ENCODE results near the gene AIPL1.
"Not testable (repeated sequence)": the region's sequence is repeated elsewhere in the genome, so short reads cannot be mapped to it uniquely, and the experiment has no call there.

Gene AIPL1, protein sequence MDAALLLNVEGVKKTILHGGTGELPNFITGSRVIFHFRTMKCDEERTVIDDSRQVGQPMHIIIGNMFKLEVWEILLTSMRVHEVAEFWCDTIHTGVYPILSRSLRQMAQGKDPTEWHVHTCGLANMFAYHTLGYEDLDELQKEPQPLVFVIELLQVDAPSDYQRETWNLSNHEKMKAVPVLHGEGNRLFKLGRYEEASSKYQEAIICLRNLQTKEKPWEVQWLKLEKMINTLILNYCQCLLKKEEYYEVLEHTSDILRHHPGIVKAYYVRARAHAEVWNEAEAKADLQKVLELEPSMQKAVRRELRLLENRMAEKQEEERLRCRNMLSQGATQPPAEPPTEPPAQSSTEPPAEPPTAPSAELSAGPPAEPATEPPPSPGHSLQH

GRCh38 chr17:6435051-6435450 lies at the start of gene AIPL1:
Gene AIPL1, minus strand, starts transcription at chr17:6435121. Its CDS starts 17 bp downstream, at chr17:6435104.
- DNase-seq, result no peak

DNA sequence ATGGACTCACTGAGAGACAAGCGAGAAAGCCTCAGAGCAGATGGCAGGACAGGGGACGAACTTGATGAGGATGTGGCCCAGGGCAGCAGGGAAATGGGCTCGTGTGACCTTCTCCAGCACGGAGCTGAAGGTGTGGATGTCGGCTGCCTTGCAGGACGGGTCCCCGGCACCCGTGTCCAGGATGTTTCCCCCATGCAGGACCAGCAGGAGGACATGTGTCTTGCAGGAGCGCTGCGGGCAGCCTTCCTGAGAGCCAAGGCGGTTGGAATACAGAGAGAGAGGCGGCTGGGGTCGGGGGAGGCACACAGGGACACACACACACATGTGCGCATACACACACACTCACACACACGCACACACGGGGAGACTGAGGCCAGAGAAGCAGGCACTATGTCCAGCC lies 48.6 kb upstream of the AIPL1 start:
- no peak for DNase-seq

GRCh38 chr17:6482796-6483195 lies 47.9 kb upstream of the AIPL1 start:
- DNase-seq, result not testable (repeated sequence)

GRCh38 chr17:6482105-6482455 lies 47.2 kb upstream of the AIPL1 start:
- DNase-seq, result no peak

GRCh38 chr17:6480303-6480675 lies 45.4 kb upstream of the AIPL1 start:
- DNase-seq, result no peak

DNA sequence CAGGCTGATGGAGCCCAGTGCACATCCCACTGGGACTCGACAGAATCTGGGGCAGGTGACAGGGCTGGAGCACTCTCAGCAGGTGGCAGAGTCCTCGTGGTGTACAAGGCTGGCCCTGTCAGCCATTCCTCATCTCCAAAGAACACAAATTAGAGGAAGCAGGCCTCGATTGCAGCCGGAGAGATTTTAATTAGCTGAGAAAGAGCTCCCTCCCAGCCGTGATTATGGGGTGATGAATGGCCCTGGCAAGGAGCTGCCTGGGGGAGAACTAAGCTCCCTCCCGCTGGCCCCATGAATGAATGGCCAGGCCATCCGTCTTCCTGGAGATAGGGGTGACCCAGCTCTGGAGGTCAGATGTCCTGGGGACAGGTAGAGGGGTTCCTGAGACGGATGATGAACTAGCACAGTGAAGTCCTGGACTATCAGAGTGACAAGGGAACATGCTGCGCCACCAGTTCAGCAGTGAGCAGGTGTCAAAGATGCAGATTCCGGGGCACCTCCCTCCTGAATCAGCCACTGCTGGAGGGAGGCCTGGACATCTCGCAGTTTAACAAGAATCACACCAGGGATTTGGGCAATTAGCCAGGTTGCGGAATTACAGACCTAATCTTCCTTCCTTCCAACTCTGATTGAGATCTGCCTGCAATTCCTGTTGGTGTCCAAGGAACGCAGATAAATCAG lies 44.8 kb upstream of the AIPL1 start:
- DNase-seq, result no peak

- no peak for DNase-seq
Observed at GRCh38 chr17:6478486-6478885, 43.6 kb upstream of the AIPL1 start.

DNA sequence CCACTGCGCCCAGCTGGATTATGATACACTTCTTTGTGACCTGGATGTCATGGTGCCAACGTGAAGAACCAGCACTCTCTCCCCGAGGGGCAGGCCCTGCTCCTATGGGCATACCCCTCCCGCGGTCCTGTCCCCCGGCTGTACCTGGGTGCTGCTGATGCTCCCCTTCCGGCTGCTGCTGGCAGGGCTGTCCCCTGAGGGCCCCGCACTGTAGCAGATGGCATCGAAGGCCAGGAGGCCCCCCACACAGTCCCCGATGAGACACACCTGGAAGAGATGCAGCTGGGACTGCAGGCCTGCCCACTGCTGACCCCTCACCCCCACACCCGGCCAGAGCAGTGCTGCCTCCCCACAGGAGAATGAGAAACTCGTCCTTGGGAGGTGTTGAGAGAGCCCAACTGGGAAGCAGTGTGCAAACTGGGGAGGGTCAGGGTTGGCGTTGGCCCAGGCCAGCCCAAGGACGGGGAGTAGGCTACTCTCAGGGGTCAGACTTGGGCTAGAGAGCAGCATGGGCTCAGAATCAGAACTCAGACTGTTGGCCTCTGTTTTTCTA lies 43.0 kb upstream of the AIPL1 start:
- DNase-seq, result no peak

DNA sequence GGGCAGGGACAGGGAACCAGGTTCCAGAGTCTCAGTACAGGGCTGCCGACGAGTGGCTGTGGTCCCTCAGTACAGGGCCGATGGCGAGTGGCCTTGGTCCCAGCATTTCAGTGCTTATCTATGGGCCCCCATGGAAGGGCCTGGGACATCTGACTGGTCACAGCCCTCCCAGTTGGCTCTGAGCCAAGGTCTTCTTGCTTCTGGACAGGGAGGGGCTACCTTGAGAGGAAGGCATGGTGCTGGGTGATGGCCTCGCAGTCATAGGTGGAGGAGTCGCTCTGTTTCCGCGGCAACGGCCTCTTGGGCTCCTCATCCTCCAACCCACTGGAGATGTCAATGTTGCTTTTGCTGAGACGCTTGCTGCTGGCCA lies 41.9 kb upstream of the AIPL1 start:
- DNase-seq, result no peak

GRCh38 chr17:6476076-6476809 lies 41.3 kb upstream of the AIPL1 start:
- no peak for DNase-seq

DNA sequence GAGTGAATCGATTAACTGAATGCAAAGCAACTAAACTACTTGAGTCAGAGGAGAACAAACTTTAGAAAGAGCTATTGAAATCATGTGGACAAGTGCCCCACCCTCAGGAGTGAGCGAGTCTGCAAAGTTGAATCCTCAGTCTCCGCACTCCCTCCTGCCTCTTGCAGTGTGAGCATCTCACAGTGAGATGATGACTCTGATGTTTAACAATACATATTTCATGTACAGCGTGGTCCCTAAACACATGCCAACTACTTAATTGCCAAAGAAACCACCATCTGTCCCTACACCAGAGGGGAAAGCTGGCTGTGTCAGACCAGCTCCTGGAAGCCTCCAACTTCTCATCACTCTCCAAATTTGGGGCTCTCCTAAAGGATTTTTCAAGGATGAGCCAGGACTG lies 40.5 kb upstream of the AIPL1 start:
- no peak for DNase-seq

GRCh38 chr17:6474906-6475305 lies 40.0 kb upstream of the AIPL1 start:
- no peak for DNase-seq

- DNase-seq, result no peak
Observed at GRCh38 chr17:6474376-6474775, 39.5 kb upstream of the AIPL1 start.

- DNase-seq, result no peak
Observed at GRCh38 chr17:6473128-6473767, 38.3 kb upstream of the AIPL1 start.

- no peak for DNase-seq
Observed at GRCh38 chr17:6472517-6472916, 37.6 kb upstream of the AIPL1 start.

GRCh38 chr17:6471531-6472465 lies 36.9 kb upstream of the AIPL1 start:
- no peak for DNase-seq

- no peak for DNase-seq
Observed at GRCh38 chr17:6470751-6471521, 36.0 kb upstream of the AIPL1 start.

DNA sequence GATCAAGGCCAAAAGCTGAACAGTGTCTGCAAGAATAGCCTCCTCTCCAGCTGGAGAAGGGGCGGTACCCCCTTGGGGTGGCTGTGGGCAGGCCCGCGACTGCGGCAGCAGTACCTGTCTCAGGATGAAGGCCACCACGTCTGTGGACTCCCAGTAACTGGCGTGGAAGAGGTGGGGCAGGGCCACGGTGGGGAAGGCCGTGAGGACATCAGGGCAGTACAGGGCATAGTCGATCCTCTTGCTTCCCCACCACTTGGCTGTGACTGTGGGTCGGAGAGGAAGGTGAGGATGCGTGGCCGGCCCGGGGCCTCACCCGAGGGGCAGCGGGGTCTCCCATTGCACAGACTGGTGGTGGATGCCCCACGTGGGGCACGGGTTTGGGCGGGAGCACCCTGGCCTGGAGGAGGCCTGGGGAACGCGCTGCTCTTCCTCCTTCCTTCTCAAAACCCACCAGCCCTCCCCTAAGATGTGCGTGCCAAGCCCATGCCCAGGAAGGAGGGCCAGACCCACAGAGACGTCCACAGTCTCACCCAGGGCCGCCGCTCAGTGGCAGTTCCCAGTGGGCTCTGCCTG lies 35.3 kb upstream of the AIPL1 start:
- DNase-seq, result no peak

- no peak for DNase-seq
Observed at GRCh38 chr17:6468051-6468790, 33.3 kb upstream of the AIPL1 start.

DNA sequence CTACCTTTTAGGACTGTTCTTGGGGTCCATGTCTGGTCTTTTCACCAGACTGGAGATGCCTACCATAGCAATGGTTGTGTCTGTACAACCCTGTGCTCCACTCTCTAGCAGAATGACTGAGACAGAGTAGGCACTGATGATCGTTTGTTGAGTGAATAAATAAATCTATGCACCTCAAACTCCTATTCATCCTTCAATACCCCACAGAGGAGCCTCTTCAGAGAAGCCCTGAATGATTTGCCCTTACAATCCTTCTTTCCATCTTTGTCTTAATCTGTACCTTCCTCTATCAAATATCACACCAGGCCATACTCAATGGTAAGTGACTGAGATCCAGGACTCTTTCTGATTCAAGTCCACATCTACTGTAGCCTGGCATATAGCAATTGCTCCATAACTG lies 32.6 kb upstream of the AIPL1 start:
- DNase-seq, result no peak
